Dedifferentiated amniotic fluid mesenchymal stem cell (primary cell): ENCODE measurements around the gene ILK.

ENCODE experiments used
- DNase-seq: peaks from one replicate; pipeline ENCODE4 v3.0.0-alpha.2; 2016; ENCODE audit errors: extremely low spot score

ILK gene

GRCh38 chr11:6621711-6622211, 18.2 kb downstream of the ILK start:
- no peak for DNase-seq

- no peak for DNase-seq
Measured at GRCh38 chr11:6622261-6623171, 18.9 kb downstream of the ILK start.

DNA sequence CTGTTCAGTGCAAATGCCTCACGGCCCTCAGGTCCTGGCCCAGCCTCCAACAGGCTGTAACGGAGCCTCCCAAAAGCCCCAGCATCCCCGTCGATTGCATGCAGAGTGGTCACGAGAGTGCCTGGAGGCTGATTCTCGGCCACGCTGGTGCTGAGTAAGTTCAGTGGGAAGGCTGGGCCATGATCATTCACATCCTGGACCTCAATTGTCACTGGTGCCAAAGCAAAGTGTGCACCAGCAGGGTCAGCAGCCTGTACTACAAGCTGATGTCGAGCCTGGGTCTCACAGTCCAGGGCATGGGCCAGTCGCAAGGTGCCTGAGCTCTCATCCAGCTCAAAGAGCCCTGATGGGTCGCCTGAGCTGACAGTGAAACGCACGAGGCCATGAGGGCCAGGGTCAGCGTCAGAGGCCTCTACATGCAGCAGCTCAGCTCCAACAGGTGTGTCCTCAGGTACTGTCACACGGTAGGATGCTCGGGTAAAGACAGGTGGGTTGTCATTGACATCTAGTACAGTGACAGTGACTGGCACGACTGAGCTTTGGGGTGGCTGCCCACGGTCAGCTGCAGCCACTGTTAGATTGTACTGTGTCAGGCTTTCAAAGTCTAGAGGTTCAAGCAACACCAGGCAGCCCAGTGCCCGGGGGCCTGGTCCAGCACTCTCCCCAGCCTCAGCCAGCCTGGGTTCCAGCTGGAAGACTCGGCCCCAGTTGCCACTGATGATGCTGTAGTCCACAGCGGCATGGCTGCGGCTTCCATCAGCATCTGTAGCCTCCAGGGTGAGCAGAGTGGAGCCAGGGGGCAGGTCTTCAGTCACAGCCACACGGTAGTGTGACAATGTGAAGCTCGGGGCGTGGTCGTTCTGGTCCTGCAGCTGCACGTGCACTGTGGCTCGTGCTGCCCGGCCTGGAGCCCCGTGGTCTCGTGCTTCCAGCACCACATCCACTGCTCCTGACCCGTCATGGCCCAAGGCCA, 20.1 kb downstream of the ILK start:
- DNase-seq = no peak

DNA sequence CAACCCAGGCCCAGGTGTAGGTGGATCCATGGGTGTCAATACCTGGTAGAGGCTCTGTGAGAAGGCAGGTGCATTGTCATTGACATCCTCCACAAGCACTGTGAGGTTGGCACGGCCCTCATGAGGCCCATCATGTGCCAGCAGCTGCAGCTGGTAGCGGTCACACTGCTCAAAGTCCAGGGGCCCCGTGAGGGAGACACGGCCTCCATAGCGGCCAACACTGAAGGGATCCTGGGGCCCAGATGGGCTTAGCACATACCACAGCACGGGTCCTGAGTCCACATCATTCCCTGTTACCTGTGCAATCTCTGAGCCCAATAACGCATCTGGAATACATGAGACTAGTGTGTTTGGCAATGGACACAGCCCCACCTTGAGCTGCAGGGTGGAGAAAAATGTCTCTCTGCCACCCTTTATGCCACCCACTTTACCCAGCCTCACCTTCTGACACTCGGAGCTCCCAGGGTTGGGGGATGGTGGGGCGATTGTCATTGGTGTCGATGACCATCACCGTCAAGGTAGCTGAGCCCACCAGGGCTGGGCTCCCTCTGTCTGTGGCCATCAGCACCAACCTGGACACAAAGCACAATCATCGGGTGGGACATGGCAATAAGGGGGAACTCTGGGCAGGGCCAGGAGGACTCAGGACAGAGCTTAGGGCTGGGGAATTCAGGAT, 21.7 kb downstream of the ILK start:
- no peak for DNase-seq

- DNase-seq = no peak
Measured at GRCh38 chr11:6625832-6626420, 22.4 kb downstream of the ILK start.

DNA sequence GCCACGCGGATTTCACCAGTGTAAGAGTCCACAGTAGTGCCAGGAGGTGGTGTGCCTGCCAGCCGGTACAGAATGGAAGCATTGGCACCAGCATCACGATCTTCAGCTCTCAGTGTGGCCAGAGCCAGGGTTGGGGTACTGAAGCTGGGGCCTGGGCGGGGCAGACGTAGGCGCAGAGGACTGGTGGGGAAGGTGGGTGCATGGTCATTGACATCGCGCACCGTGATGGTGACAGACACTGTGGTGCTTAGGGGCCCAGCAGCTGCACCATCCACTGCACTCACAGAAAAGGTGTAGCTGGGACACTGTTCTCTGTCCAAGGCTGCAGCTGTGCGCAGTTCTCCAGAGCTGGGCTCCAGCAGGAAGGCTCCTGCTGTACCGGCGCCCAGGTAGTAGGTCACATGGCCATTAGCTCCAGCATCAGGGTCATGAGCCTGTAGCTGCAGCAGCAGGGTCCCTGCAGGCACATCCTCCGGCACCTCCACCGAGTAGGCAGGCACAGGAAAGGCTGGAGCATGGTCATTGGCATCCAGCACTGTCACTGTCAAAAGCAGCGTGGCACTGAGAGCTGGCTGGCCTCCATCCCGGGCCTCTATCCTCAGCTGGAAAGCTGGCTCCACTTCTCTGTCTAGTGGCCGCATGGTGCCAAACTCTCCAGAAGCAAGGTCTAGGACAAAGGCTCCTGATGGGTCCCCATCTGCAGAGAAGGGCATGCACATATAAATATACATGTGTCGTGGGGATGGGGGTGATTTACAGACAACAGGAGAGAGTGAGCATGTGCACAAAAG, 23.6 kb downstream of the ILK start:
- DNase-seq = no peak

DNA sequence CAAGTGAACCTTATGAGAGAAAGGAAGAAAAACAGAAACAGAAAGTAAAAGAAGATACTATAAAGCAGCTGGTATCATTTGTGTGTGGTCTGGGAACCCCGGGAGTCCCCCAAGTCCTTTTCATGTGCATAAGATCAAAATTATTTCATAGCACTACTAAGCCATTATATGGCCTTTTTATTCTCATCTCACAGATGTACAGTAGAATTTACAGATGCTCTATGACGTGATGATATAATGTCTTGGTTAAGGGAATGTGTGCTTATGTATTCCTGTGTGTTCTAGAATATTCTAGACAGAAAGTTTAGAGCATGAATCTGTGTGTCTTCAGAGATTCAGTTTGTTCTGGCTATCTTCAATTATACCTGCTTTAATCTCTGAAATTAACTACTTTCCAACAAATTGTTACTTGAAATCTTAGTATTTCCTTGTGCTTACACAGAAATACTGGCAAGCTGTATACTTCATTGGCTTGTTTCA, 24.2 kb downstream of the ILK start:
- DNase-seq = no peak

DNA sequence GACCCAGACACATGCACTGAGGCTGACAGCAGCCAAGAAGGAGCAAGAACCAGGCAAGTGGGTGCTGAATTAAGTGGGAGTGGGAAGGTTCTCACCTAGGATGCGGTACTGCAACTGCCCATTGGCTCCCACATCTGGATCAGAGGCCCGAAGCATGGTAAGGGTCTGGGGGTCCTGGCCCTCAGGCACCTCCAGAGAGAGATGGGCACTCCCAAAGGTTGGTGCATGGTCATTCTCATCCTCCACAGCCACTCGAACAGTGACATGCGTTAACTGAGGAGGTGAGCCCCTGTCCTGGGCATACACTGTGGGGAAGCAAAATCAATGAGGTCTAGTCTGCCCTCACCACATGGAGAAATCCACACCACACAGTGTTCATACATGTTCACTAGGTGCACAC, 25.0 kb downstream of the ILK start:
- DNase-seq = no peak

- no peak for DNase-seq
Measured at GRCh38 chr11:6629573-6629891, 26.0 kb downstream of the ILK start.

DNA sequence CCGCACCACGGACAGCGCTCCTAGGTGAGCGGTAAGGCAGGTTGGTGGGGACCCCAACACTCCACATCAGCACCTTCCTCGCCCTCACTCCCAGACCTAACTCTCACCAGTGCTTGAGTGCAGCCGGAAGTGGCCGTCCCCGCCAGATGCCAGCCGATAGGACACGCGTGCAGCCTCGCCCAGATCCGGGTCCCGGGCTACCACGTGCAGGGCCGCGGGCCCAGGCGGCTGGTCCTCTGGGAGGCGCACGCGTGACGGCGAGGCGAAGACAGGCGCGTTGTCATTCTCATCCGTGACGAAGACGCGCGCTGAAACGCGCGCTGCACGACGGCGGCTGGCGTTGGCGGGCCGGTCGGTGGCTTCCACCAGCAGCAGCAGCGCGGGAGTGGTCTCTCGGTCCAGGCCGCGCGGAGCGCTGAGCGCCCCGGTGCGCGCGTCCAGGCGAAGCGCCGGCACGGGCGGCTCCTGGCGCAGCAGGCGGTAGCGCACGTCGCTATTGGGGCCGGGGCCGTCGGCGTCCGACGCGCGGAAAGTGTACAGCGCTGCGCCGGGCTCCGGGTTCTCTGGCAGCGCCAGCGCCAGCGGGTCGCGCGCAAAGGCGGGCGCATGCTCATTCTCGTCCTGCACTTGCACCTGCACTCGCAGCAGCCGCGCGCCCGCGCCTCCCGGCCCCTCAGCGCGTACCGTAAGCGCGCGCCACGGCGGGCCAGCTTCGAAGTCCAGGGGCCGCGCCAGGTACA, 26.5 kb downstream of the ILK start:
- no peak for DNase-seq

- no peak for DNase-seq
Measured at GRCh38 chr11:6630632-6631291, 27.2 kb downstream of the ILK start.

- no peak for DNase-seq
Measured at GRCh38 chr11:6631361-6631890, 27.9 kb downstream of the ILK start.

- DNase-seq = no peak
Measured at GRCh38 chr11:6632116-6633073, 28.8 kb downstream of the ILK start.

- no peak for DNase-seq
Measured at GRCh38 chr11:6633422-6634408, 30.1 kb downstream of the ILK start.

- DNase-seq = no peak
Measured at GRCh38 chr11:6634534-6634933, 31.0 kb downstream of the ILK start.

- no peak for DNase-seq
Measured at GRCh38 chr11:6635082-6635932, 31.7 kb downstream of the ILK start.
